ENCODE data around the gene HTRA3.
"Not testable (repeated sequence)": the region's sequence is repeated elsewhere in the genome, so short reads cannot be mapped to it uniquely, and the experiment has no call there.

Gene HTRA3

DNA sequence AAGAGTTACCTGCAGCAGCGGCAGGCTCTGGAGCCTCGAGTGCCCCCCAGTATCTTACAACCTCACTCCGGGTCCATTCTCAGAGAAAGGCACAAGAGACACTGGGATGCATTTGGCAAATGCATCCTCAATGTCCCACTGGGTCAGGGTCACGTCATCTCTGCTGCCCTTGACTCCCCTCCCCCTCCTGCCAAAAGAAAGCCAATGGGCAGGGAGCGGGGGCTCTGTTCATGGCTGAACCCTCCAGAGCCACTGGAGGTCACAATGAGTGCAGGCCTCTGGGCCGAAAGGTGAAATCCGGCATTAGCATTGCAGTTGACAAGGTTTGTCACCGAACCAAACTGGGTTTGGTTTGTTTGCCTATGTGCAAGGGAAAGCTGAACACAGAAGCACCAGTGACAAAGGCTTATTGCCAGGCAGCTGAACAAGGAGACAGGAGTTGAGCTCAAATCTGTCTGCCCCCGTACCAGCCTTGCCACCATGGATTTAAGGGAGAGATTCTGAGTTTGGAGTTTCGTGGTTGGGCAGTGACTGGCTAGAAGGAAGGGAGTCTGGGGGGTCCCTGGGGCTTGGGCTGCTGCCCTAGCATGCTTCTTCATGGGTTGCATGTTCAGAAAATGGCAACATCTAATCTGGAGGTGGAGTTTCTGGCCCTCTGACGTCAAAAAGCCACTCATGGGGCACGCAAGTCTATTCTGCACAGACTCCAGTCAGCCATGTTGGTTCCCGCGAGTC is 64.3 kb downstream of the HTRA3 start:
- Mint-ChIP-seq H3K27me3 (peaks cover 5% of the 10 kb centered on the region), H3K27ac (no peak overlapping the region), H3K36me3 (peaks cover 7% of the 10 kb centered on the region), H3K9me3 (peaks cover 22% of the 10 kb centered on the region), H3K4me1 (no peaks in the 10 kb centered on the region), H3K4me3 (no peak overlapping the region)
- ATAC-seq (ENCODE audit: low read depth) (no peak), DNase-seq (ENCODE audit: low spot score in 2 of 2) (no peak)

DNA sequence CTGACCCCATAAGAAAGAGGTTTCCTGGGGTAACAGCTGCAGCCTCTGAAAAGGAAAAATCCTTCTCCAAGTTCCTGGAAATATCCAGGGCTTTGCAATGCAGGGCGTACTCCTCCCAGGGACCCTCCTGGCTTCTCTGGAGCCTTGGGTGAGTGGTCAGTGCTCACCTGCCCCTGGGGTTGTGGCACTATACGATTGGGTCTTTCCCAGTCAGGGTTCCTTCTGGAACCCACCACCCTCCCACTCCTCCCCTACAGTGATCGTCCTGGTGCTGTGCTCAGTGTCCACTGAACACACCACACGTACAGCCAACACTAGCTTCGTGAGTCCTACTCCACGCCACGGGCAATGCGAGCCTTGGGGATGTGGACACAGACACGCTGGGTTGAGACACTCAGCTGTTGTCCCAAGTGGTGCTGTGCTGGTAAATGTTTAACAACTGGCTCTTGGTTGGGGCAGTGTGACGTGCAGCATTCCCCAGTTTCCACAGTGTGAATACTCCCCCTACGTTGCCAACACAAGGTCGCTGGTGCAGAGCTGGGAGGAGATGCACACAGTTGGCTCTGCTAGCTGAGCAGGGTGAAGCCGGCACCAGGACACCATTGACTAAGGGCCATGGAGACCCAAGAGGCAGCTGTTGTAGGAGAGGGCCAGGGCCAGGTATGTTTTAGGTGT is 65.4 kb downstream of the HTRA3 start:
- Mint-ChIP-seq H3K27me3 (peaks cover 5% of the 10 kb centered on the region), H3K4me1 (no peaks in the 10 kb centered on the region), H3K36me3 (peaks cover 7% of the 10 kb centered on the region), H3K4me3 (no peak overlapping the region), H3K9me3 (peaks cover 23% of the 10 kb centered on the region), H3K27ac (no peak overlapping the region)
- no peak for ATAC-seq (ENCODE audit: low read depth)
- DNase-seq (ENCODE audit: low spot score in 2 of 2) = no peak

GRCh38 chr4:8335848-8336247 is 66.3 kb downstream of the HTRA3 start:
- no peaks in the 10 kb centered on the region for H3K4me1 Mint-ChIP-seq

DNA sequence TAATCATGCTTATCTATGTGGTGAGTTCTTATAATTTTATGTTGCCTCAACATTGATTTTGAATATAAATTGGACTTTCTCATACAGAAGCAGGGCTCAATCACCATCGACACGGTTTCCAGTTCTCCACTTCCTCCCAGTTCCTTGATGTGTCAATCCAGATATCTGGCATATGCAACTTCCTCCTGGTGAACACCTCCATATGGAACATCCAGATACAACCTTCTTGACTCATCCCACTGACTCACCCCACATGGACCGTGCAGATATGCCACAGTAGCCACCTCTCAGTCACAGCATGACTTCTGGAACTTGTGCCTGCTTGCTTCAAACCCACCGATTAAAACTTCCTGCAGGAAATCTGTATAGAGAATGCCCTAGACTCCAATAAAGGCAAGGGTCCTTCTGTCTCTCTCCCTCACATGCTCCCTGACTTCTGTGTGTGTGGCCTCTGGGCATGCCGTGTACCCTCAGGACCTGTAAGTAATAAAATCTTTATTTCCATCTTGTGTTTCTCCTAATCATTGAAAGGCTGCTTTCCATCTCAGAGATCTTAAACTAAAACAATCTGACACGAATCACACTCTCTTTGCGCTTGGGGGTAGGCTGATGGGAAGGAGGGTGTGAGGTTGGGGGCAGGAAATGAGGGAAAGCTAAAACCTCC is 67.0 kb downstream of the HTRA3 start:
- H3K27me3 Mint-ChIP-seq = peaks cover 5% of the 10 kb centered on the region
- no peak overlapping the region for H3K4me3 Mint-ChIP-seq
- H3K27ac Mint-ChIP-seq = no peak overlapping the region
- DNase-seq (ENCODE audit: low spot score in 2 of 2) (no peak), ATAC-seq (ENCODE audit: low read depth) (no peak)
- peaks cover 7% of the 10 kb centered on the region for H3K36me3 Mint-ChIP-seq
- H3K9me3 Mint-ChIP-seq = peaks cover 23% of the 10 kb centered on the region
- no peaks in the 10 kb centered on the region for H3K4me1 Mint-ChIP-seq

More at GRCh38 chr4:8335848-8336247, 66.3 kb downstream of the HTRA3 start:
- no peak for ATAC-seq (ENCODE audit: low read depth)
- H3K27ac Mint-ChIP-seq = no peak overlapping the region
- no peak overlapping the region for H3K4me3 Mint-ChIP-seq
- peaks cover 7% of the 10 kb centered on the region for H3K36me3 Mint-ChIP-seq
- peaks cover 23% of the 10 kb centered on the region for H3K9me3 Mint-ChIP-seq
- peaks cover 5% of the 10 kb centered on the region for H3K27me3 Mint-ChIP-seq
- no peak for DNase-seq (ENCODE audit: low spot score in 2 of 2)

- ATAC-seq (ENCODE audit: low read depth) (no peak), DNase-seq (ENCODE audit: low spot score in 2 of 2) (no peak)
- H3K27ac Mint-ChIP-seq = no peak overlapping the region
- peaks cover 19% of the 10 kb centered on the region for H3K9me3 Mint-ChIP-seq
- peaks cover 6% of the 10 kb centered on the region for H3K27me3 Mint-ChIP-seq
- peaks cover 6% of the 10 kb centered on the region for H3K36me3 Mint-ChIP-seq
- no peak overlapping the region for H3K4me3 Mint-ChIP-seq
- H3K4me1 Mint-ChIP-seq = no peaks in the 10 kb centered on the region
Observed at GRCh38 chr4:8338351-8338961, 68.9 kb downstream of the HTRA3 start.

GRCh38 chr4:8340781-8341241 is 71.3 kb downstream of the HTRA3 start:
- Mint-ChIP-seq H3K9me3 (peaks cover 16% of the 10 kb centered on the region), H3K4me1 (no peaks in the 10 kb centered on the region), H3K27ac (no peak overlapping the region), H3K4me3 (no peak overlapping the region), H3K27me3 (peaks cover 10% of the 10 kb centered on the region), H3K36me3 (peaks cover 8% of the 10 kb centered on the region)
- no peak for ATAC-seq (ENCODE audit: low read depth)
- DNase-seq (ENCODE audit: low spot score in 2 of 2) = no peak

DNA sequence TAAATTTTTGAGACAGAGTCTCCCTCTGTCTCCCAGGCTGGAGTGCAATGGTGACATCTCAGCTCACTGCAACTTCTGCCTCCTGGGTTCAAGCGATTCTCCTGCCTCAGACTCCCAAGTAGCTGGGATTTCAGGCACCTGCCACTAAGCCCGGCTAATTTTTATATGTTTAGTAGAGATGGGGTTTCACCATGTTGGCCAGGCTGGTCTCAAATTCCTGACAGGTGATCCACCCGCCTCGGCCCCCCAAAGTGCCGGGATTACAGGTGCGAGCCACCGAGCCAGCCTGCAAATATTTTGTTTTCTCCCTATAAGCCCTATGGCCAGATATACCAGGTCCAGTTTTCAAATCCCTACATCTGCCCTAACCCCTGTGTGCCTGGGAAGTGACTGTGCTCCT is 71.7 kb downstream of the HTRA3 start:
- not testable (repeated sequence) for DNase-seq (ENCODE audit: low spot score in 2 of 2); H3K4me1 Mint-ChIP-seq; ATAC-seq (ENCODE audit: low read depth); H3K36me3 Mint-ChIP-seq; H3K27me3 Mint-ChIP-seq; H3K4me3 Mint-ChIP-seq; H3K27ac Mint-ChIP-seq
- H3K9me3 Mint-ChIP-seq = peaks cover 13% of the 10 kb centered on the region

- H3K36me3 Mint-ChIP-seq = peaks cover 5% of the 10 kb centered on the region
- H3K9me3 Mint-ChIP-seq = peaks cover 10% of the 10 kb centered on the region
- H3K27ac Mint-ChIP-seq = no peak overlapping the region
- no peaks in the 10 kb centered on the region for H3K4me1 Mint-ChIP-seq
- no peak overlapping the region for H3K4me3 Mint-ChIP-seq
- H3K27me3 Mint-ChIP-seq = peaks cover 14% of the 10 kb centered on the region
- ATAC-seq (ENCODE audit: low read depth) = no peak
- no peak for DNase-seq (ENCODE audit: low spot score in 2 of 2)
Observed at GRCh38 chr4:8341691-8342090, 72.1 kb downstream of the HTRA3 start.

DNA sequence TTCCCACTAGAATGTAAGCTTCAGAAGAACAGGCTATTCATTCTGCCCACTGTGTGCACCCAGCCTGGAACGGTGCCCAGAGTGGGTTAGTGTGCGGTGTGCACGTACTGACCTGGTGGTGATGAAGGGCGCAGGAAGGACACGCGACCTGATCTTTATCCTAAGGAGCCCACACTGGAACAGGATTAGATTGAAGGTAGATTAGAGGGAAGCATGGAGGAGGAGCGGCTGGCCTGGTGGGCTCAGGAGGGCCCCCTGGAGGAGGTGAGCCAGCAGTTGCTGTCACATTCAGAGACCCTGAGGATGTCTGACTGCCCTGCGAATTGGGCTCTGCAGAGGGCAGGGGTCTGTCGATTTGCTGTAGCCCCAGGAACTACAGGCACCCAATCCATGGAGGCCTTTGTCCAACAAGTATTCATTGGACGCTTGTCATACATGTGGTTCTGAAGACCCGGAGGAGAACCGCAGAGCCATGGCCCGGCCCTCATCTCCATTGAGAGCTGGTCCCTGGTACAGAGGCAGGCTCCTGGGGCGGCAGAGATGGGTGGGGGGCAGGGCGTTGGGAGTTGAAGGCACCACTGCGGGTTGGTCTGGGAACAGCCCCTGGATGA is 73.2 kb downstream of the HTRA3 start:
- H3K36me3 Mint-ChIP-seq = peaks cover 4% of the 10 kb centered on the region

DNA sequence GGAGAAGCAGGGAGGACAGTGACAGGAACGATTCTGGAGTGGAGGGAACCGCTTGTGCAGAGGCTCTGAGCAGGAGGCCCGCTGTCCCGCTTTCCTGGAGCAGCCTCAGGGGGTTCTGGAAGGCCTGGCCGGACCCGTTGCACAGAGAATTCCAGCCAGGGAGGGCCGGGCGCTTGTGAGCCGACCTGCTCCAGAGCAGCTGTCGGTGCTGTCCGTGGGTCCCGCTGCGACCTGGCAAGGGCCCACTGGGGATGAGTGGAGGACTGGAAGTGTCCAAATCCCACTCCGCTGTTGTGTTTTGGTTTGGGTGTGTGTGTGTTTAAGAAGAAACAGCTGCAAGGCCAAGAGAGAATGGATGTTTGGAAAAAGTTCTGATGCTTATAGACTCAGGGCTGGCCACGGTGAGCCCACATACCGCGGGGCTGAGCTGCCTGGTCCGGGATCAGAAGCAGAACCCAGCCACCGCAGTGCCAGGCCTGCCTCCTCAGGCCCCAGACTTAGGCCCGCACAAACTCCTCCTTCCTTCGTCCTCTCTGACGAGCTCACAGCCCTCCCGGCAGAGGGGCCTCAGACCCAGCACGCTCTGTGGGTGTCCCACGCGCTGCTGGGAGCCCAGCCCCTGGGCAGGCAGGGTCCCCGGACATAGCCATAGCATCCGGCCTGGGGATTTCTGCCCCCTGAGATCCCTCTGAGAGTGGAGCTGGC is 73.9 kb downstream of the HTRA3 start:
- Mint-ChIP-seq H3K27ac (no peak overlapping the region), H3K9me3 (peaks cover 4% of the 10 kb centered on the region), H3K36me3 (peaks cover 4% of the 10 kb centered on the region), H3K4me3 (no peak overlapping the region), H3K4me1 (no peaks in the 10 kb centered on the region), H3K27me3 (peaks cover 14% of the 10 kb centered on the region)
- DNase-seq (ENCODE audit: low spot score in 2 of 2) (no peak), ATAC-seq (ENCODE audit: low read depth) (no peak)

More for the DNA sequence above, 73.2 kb downstream of the HTRA3 start:
- Mint-ChIP-seq H3K27ac (no peak overlapping the region), H3K9me3 (peaks cover 8% of the 10 kb centered on the region), H3K4me1 (no peaks in the 10 kb centered on the region), H3K4me3 (no peak overlapping the region), H3K27me3 (peaks cover 14% of the 10 kb centered on the region)
- DNase-seq (ENCODE audit: low spot score in 2 of 2) (no peak), ATAC-seq (ENCODE audit: low read depth) (no peak)

DNA sequence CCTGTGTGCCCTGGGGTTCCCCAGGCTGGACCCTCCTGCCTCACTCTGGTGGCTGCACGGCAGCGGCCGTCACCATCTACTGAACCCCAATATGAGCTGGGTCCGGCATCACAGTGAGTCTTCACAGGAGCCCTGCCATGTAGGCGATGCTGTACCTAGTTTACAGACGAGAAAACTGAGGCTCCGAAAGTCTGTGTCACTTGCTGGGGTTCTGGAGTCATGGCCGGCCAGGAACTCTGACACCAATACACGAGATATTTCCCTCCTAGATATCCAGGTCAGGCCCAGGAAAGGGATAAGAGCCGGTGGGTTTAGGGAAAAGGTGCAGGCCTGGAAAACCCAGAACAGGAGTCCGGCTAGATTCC is 74.4 kb downstream of the HTRA3 start:
- ATAC-seq (ENCODE audit: low read depth) (no peak), DNase-seq (ENCODE audit: low spot score in 2 of 2) (no peak)
- Mint-ChIP-seq H3K4me1 (no peaks in the 10 kb centered on the region), H3K27ac (no peak overlapping the region), H3K36me3 (peaks cover 4% of the 10 kb centered on the region), H3K9me3 (peaks cover 1% of the 10 kb centered on the region), H3K27me3 (peaks cover 14% of the 10 kb centered on the region), H3K4me3 (no peak overlapping the region)

GRCh38 chr4:8344377-8344776 is 74.8 kb downstream of the HTRA3 start:
- no peak for DNase-seq (ENCODE audit: low spot score in 2 of 2)
- no peak for ATAC-seq (ENCODE audit: low read depth)
- no peaks in the 10 kb centered on the region for H3K9me3 Mint-ChIP-seq
- H3K4me3 Mint-ChIP-seq = no peak overlapping the region
- H3K27me3 Mint-ChIP-seq = peaks cover 14% of the 10 kb centered on the region
- no peaks in the 10 kb centered on the region for H3K4me1 Mint-ChIP-seq
- H3K36me3 Mint-ChIP-seq = peaks cover 4% of the 10 kb centered on the region
- H3K27ac Mint-ChIP-seq = no peak overlapping the region

Measured in memory B cell (primary cell).